Panc1 (cell line): ENCODE data around the gene MPL.

ENCODE experiments used
- TF ChIP-seq, protein P1 (sequence below): fragments of 450-650 bp; IDR thresholded peaks from 2 replicates; pipeline ENCODE4 v1.5.1; 2017; ENCODE audit warnings: mild to moderate bottlenecking
- TF ChIP-seq, protein P2 (sequence below), 2 experiments: IDR thresholded peaks; 2 replicates each; pipeline ENCODE4 v1.6.1; 2011 to 2012; ENCODE audit warnings: low read depth in 2 of 2, control low read depth in 1 of 2, low read length in 1 of 2, mild to moderate bottlenecking in 1 of 2, moderate library complexity in 1 of 2; ENCODE audit not compliant: insufficient read depth in 1 of 2

DNA sequence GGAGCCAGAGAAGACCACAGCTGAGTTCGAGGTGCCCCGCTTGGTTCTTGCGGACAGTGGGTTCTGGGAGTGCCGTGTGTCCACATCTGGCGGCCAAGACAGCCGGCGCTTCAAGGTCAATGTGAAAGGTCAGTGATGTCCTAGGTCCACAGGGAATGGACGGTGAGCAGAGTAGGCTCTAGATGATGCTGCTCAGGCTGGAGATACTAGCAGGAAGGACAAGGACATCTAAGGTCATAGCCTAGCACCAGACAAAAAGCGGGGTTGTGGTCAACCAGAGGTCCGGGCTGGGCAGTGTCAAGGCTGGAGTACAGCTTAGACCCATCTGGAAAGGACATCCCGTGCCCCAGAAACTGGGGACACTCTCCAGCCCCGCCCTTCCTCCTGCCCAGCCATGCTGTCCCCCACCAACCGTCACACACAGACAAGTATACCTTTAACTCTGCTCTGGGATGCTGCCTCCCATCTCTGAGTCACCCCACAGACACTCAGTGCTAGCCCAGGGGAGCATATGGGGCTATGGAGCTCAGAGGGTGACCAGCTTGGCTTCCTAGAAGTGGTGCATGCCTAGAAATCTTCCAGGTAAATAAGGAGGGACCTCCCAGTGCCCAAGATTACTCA, 28.1 kb upstream of the MPL start:
- TF ChIP-seq, protein P1, sequence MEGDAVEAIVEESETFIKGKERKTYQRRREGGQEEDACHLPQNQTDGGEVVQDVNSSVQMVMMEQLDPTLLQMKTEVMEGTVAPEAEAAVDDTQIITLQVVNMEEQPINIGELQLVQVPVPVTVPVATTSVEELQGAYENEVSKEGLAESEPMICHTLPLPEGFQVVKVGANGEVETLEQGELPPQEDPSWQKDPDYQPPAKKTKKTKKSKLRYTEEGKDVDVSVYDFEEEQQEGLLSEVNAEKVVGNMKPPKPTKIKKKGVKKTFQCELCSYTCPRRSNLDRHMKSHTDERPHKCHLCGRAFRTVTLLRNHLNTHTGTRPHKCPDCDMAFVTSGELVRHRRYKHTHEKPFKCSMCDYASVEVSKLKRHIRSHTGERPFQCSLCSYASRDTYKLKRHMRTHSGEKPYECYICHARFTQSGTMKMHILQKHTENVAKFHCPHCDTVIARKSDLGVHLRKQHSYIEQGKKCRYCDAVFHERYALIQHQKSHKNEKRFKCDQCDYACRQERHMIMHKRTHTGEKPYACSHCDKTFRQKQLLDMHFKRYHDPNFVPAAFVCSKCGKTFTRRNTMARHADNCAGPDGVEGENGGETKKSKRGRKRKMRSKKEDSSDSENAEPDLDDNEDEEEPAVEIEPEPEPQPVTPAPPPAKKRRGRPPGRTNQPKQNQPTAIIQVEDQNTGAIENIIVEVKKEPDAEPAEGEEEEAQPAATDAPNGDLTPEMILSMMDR, result no peak
- TF ChIP-seq, protein P2, sequence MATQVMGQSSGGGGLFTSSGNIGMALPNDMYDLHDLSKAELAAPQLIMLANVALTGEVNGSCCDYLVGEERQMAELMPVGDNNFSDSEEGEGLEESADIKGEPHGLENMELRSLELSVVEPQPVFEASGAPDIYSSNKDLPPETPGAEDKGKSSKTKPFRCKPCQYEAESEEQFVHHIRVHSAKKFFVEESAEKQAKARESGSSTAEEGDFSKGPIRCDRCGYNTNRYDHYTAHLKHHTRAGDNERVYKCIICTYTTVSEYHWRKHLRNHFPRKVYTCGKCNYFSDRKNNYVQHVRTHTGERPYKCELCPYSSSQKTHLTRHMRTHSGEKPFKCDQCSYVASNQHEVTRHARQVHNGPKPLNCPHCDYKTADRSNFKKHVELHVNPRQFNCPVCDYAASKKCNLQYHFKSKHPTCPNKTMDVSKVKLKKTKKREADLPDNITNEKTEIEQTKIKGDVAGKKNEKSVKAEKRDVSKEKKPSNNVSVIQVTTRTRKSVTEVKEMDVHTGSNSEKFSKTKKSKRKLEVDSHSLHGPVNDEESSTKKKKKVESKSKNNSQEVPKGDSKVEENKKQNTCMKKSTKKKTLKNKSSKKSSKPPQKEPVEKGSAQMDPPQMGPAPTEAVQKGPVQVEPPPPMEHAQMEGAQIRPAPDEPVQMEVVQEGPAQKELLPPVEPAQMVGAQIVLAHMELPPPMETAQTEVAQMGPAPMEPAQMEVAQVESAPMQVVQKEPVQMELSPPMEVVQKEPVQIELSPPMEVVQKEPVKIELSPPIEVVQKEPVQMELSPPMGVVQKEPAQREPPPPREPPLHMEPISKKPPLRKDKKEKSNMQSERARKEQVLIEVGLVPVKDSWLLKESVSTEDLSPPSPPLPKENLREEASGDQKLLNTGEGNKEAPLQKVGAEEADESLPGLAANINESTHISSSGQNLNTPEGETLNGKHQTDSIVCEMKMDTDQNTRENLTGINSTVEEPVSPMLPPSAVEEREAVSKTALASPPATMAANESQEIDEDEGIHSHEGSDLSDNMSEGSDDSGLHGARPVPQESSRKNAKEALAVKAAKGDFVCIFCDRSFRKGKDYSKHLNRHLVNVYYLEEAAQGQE (IDR thresholded peaks at IDR 0.05; ENCODE audit: insufficient read depth in 1 of 2, low read depth in 2 of 2, low read length in 1 of 2), result no peak
